Peyer's patch (tissue), 4 donors: ENCODE data around the gene RNF208.

ENCODE experiments used
- CTCF ChIP-seq, 6 experiments: fragments of 450-650 bp in 4 of 6; fragments of 200-600 bp in 2 of 6; sonication (generic) in 1 of 6; IDR thresholded peaks; one replicate each; pipeline ENCODE4 v1.5.1; 2017 to 2019; ENCODE audit warnings: antibody characterized with exemption in 6 of 6, mild to moderate bottlenecking in 3 of 6, moderate library complexity in 1 of 6
- POLR2A ChIP-seq, 2 donors: fragments of 450-650 bp; IDR thresholded peaks; one replicate each; pipeline ENCODE4 v1.5.1; 2017; ENCODE audit warnings: antibody characterized with exemption in 2 of 2, mild to moderate bottlenecking in 2 of 2, moderate library complexity in 2 of 2

- TF ChIP-seq CTCF (IDR thresholded peaks at IDR 0.05): no peak
- TF ChIP-seq POLR2A (IDR thresholded peaks at IDR 0.05): no peak
These were observed 37.0 kb downstream of the RNF208 start for GRCh38 chr9:137184881-137185660.
